NT2/D1 (cell line): Measurements from ENCODE around the gene NPVF.

Experiments used
- SUZ12 ChIP-seq: IDR thresholded peaks from 2 replicates; pipeline ENCODE4 v1.6.1; 2011; ENCODE audit not compliant: insufficient read length, insufficient read depth; ENCODE audit errors: extremely low read depth
- YY1 ChIP-seq: IDR thresholded peaks from 2 replicates; pipeline ENCODE4 v1.6.1; 2011; ENCODE audit not compliant: insufficient read length, insufficient read depth

GRCh38 chr7:25235471-25235870 is 7.2 kb upstream of the NPVF start:
- TF ChIP-seq YY1, result no peak
- no peak for TF ChIP-seq SUZ12
